ENCODE measurements around the gene SNX25.

DNA sequence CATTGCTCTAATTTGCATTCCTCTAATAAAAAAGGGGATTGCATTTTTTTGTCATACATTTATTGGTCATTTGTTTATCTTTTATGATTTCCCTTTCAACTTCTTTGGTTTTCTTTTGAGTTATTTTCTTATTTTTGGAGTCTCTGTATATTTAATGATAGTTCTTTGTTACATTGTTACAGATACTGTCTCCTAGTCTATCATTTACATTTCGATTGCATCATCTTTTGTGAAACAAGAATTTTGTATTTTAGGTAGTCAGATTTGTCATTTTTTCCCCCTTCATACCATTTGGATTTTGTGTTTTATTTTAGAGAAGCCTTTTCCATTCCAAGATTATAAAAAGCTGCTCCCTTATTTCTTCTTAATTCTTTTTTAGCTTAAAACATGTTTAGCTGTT, 37.1 kb downstream of the SNX25 start:
- no peak for TF ChIP-seq POLR2A (IDR thresholded peaks at IDR 0.05; ENCODE audit: low read depth, low read length)
- no peak for TF ChIP-seq POLR2AphosphoS5 (IDR thresholded peaks at IDR 0.05; ENCODE audit: low read depth, low read length)
- no peak for TF ChIP-seq TAF1 (IDR thresholded peaks at IDR 0.05; ENCODE audit: low read depth, low read length)
- no peak for TF ChIP-seq POU2F2 (IDR thresholded peaks at IDR 0.05; ENCODE audit: low read depth, low read length)
- no peak for TF ChIP-seq SPI1 (IDR thresholded peaks at IDR 0.05; ENCODE audit: low read depth, low read length)
